Smooth muscle cell (in vitro differentiated cells): ENCODE measurements around the gene DOCK4. TPM values are rescaled to one million over a fixed set of nuclear protein-coding genes. Genes with fewer than 3 reads are reported as not detected.

Source experiments
- DNase-seq: peaks from one replicate; lab custom pipeline; 2025; ENCODE audit not compliant: unreplicated experiment; lab: John Stamatoyannopoulos, UW
- H2AFZ ChIP-seq: fragments of 200-600 bp; sonication (generic); 2 replicates; pipeline ENCODE4 v1.6.0; 2016; ENCODE audit warnings: antibody characterized with exemption, low read depth, mild to moderate bottlenecking
- H3F3A ChIP-seq: fragments of 200-600 bp; sonication (generic); 2 replicates; pipeline ENCODE4 v1.6.0; 2017; ENCODE audit warnings: antibody characterized with exemption, low read depth
- H3K27ac ChIP-seq: fragments of 200-600 bp; sonication (generic); 2 replicates; pipeline ENCODE4 v1.5.1; 2016; ENCODE audit warnings: low read depth, mild to moderate bottlenecking
- H3K27me3 ChIP-seq: fragments of 200-600 bp; sonication (generic); 2 replicates; pipeline ENCODE4 v1.6.1; 2016; ENCODE audit warnings: low read depth, mild to moderate bottlenecking
- H3K36me3 ChIP-seq: fragments of 200-600 bp; sonication (generic); 2 replicates; pipeline ENCODE4 v1.5.1; 2016; ENCODE audit warnings: low read depth
- H3K4me1 ChIP-seq: fragments of 200-600 bp; sonication (generic); 2 replicates; pipeline ENCODE4 v1.5.1; 2016; ENCODE audit warnings: low read depth
- H3K4me2 ChIP-seq: fragments of 200-600 bp; sonication (generic); 2 replicates; pipeline ENCODE4 v1.6.0; 2016; ENCODE audit warnings: mild to moderate bottlenecking
- H3K4me3 ChIP-seq: fragments of 200-600 bp; sonication (generic); 2 replicates; pipeline ENCODE4 v1.5.1; 2016; ENCODE audit warnings: mild to moderate bottlenecking
- H3K79me2 ChIP-seq: fragments of 200-600 bp; sonication (generic); 2 replicates; pipeline ENCODE4 v1.6.0; 2016; ENCODE audit warnings: low read depth, mild to moderate bottlenecking
- H3K9ac ChIP-seq: fragments of 200-600 bp; sonication (generic); 2 replicates; pipeline ENCODE4 v1.6.0; 2016; ENCODE audit warnings: low read depth
- H3K9me3 ChIP-seq: fragments of 200-600 bp; sonication (generic); replicated peaks from 2 replicates; pipeline ENCODE4 v1.5.1; 2016; ENCODE audit warnings: low read depth
- H4K20me1 ChIP-seq: fragments of 200-600 bp; sonication (generic); 2 replicates; pipeline ENCODE4 v1.6.0; 2016; ENCODE audit warnings: low read depth
- CTCF ChIP-seq: fragments of 200-600 bp; sonication (generic); IDR thresholded peaks from 2 replicates; pipeline ENCODE4 v1.5.1; 2017; ENCODE audit warnings: borderline replicate concordance, mild to moderate bottlenecking, antibody characterized with exemption; ENCODE audit not compliant: insufficient read depth, poor library complexity, severe bottlenecking
- WGBS: methylation state at CpG from one replicate; pipeline ENCODE4 v1.1.7; 2016; ENCODE audit warnings: low lambda C conversion rate; 5-methylcytosine and 5-hydroxymethylcytosine counted together
- polyA plus RNA-seq: library from polyadenylated mRNA; unstranded; fragments of >200 nt; fragmentation: Nextera tagmentation; extraction: Ambion mirVana; gene quantifications from 2 replicates; pipeline ENCODE4 v1.2.1, GENCODE V29; 2016
- total RNA-seq: library from RNA; depleted of rRNA; stranded (reverse); fragments of >200 nt; gene quantifications from 2 replicates; pipeline ENCODE4 v1.2.3, GENCODE V29; 2014

DOCK4 gene
- total and polyA plus RNA-seq, 2 experiments from 2014 or later = 7.4 to 20.5 TPM

GRCh38 chr7:111894518-111894917 lies 311.7 kb downstream of the DOCK4 start:
- TF ChIP-seq CTCF = no peak
- H3K36me3 ChIP-seq = no peaks in the 10 kb centered on the region
- no peak overlapping the region for H3K4me2 ChIP-seq
- H3K4me3 ChIP-seq = no peak overlapping the region
- H3K9ac ChIP-seq = no peak overlapping the region
- H3K27ac ChIP-seq = no peak overlapping the region
- no peaks in the 10 kb centered on the region for H3F3A ChIP-seq
- no peaks in the 10 kb centered on the region for H3K27me3 ChIP-seq
- H3K9me3 ChIP-seq = no peaks in the 10 kb centered on the region
- no peaks in the 10 kb centered on the region for H3K79me2 ChIP-seq
- H4K20me1 ChIP-seq = no peaks in the 10 kb centered on the region
- no peaks in the 10 kb centered on the region for H3K4me1 ChIP-seq
- 93% methylated on average over 1 of the region's 1 CpG for WGBS
- no peak overlapping the region for H2AFZ ChIP-seq
- no peak for DNase-seq

GRCh38 chr7:111893190-111893589 lies 313.0 kb downstream of the DOCK4 start:
- no peaks in the 10 kb centered on the region for H3K4me1 ChIP-seq
- no peaks in the 10 kb centered on the region for H3K27me3 ChIP-seq
- 88% methylated on average over 5 of the region's 5 CpGs for WGBS
- no peaks in the 10 kb centered on the region for H3K79me2 ChIP-seq
- H3K9ac ChIP-seq = no peak overlapping the region
- H3K4me3 ChIP-seq = no peak overlapping the region
- no peaks in the 10 kb centered on the region for H4K20me1 ChIP-seq
- no peak overlapping the region for H2AFZ ChIP-seq
- H3K36me3 ChIP-seq = no peaks in the 10 kb centered on the region
- H3F3A ChIP-seq = no peaks in the 10 kb centered on the region
- TF ChIP-seq CTCF = no peak
- H3K9me3 ChIP-seq = no peaks in the 10 kb centered on the region
- H3K27ac ChIP-seq = no peak overlapping the region
- H3K4me2 ChIP-seq = no peak overlapping the region
- no peak for DNase-seq

- H2AFZ ChIP-seq = no peak overlapping the region
- no peak overlapping the region for H3K4me2 ChIP-seq
- H3K27ac ChIP-seq = no peak overlapping the region
- no peaks in the 10 kb centered on the region for H3K79me2 ChIP-seq
- no peaks in the 10 kb centered on the region for H3K4me1 ChIP-seq
- no peaks in the 10 kb centered on the region for H3K27me3 ChIP-seq
- H3F3A ChIP-seq = no peaks in the 10 kb centered on the region
- 96% methylated on average over 3 of the region's 3 CpGs for WGBS
- no peaks in the 10 kb centered on the region for H3K36me3 ChIP-seq
- no peaks in the 10 kb centered on the region for H3K9me3 ChIP-seq
- no peak for TF ChIP-seq CTCF
- DNase-seq = no peak
- no peak overlapping the region for H3K4me3 ChIP-seq
- H3K9ac ChIP-seq = no peak overlapping the region
- no peaks in the 10 kb centered on the region for H4K20me1 ChIP-seq
Observed at GRCh38 chr7:111892588-111892987, 313.6 kb downstream of the DOCK4 start.

- no peak for DNase-seq
- no peaks in the 10 kb centered on the region for H4K20me1 ChIP-seq
- H3K9ac ChIP-seq = no peak overlapping the region
- no peak overlapping the region for H3K27ac ChIP-seq
- TF ChIP-seq CTCF = no peak
- WGBS = 82% methylated on average over 1 of the region's 1 CpG
- H3K4me2 ChIP-seq = no peak overlapping the region
- no peaks in the 10 kb centered on the region for H3K79me2 ChIP-seq
- no peaks in the 10 kb centered on the region for H3K27me3 ChIP-seq
- no peaks in the 10 kb centered on the region for H3K36me3 ChIP-seq
- no peaks in the 10 kb centered on the region for H3K9me3 ChIP-seq
- H3K4me1 ChIP-seq = no peaks in the 10 kb centered on the region
- no peak overlapping the region for H3K4me3 ChIP-seq
- no peak overlapping the region for H2AFZ ChIP-seq
- H3F3A ChIP-seq = no peaks in the 10 kb centered on the region
Observed at GRCh38 chr7:111887734-111888133, 318.5 kb downstream of the DOCK4 start.
